ENCODE measurements around the gene C11orf54. TPM values are rescaled to one million over a fixed set of nuclear protein-coding genes. Genes with fewer than 3 reads are reported as not detected.

The C11orf54 gene
- total RNA-seq, 2 experiments from 2014 or later, result 14.5 to 22.5 TPM

Small RNA genes within 50 kb of the gene (microRNA-seq; reads per million reads assigned to microRNA genes)
- 23.2 reads per million, percentile 51 among the genes with 10 or more reads in this experiment for gene MIR1304 (ENCODE audit: borderline microRNAs expressed, borderline replicate concordance)

Other genes with a start within 250 kb of the C11orf54 start
- gene SMCO4, start 198.3 kb upstream of the C11orf54 start, total RNA-seq, result 10 to 100 TPM; 35.4 to 41.9 TPM
- 10 to 100 TPM; 31.8 to 35.5 TPM for gene CEP295, start 80.0 kb upstream of the C11orf54 start, total RNA-seq
- 100 to 1,000 TPM; 159 to 166 TPM for gene TAF1D, start 177 bp upstream of the C11orf54 start, total RNA-seq
- 10 to 100 TPM; 40.7 to 42.1 TPM for gene MED17, start 42.6 kb downstream of the C11orf54 start, total RNA-seq
- gene VSTM5, start 108.9 kb downstream of the C11orf54 start, total RNA-seq, result not detected

Data from activated CD4-positive, alpha-beta T cell treated with anti-CD3 and anti-CD28 coated beads, Interleukin-2, amount 10 ng/mL, durations not matched to agents 7 days and 5 days (primary cell).